Fibroblast of skin of scalp (primary cell): ENCODE results near the gene GHRH. TPM values are rescaled to one million over a fixed set of nuclear protein-coding genes. Genes with fewer than 3 reads are reported as not detected.

Source experiments
- DNase-seq: peaks from one replicate; pipeline ENCODE4 v3.0.0-alpha.2; 2013
- polyA plus RNA-seq, 2 experiments: library from polyadenylated mRNA; unstranded; fragments of 120-200 nt; gene quantifications; one replicate each; pipeline ENCODE4 v1.2.1, GENCODE V29; 2013; ENCODE audit not compliant: insufficient read length in 2 of 2

GHRH gene
- polyA plus RNA-seq (2013, experiment 1 of 2; ENCODE audit: insufficient read length), result not detected
- not detected for polyA plus RNA-seq (2013, experiment 2 of 2; ENCODE audit: insufficient read length)

GRCh38 chr20:37261714-37262113, at the start of gene GHRH:
TSS of gene GHRH (minus strand) at chr20:37261814. CDS start at chr20:37256889, 4,925 bp downstream.
- no peak for DNase-seq

- no peak for DNase-seq
Measured at GRCh38 chr20:37310951-37311350, 49.3 kb upstream of the GHRH start.

GRCh38 chr20:37309936-37310590, 48.4 kb upstream of the GHRH start:
- DNase-seq, result no peak

- no peak for DNase-seq
Measured at GRCh38 chr20:37309290-37309689, 47.7 kb upstream of the GHRH start.

- DNase-seq, result no peak
Measured at GRCh38 chr20:37308086-37309050, 46.8 kb upstream of the GHRH start.

- DNase-seq, result no peak
Measured at GRCh38 chr20:37305839-37306238, 44.2 kb upstream of the GHRH start.

- no peak for DNase-seq
Measured at GRCh38 chr20:37305079-37305478, 43.5 kb upstream of the GHRH start.

- DNase-seq, result no peak
Measured at GRCh38 chr20:37303637-37304036, 42.0 kb upstream of the GHRH start.

GRCh38 chr20:37302981-37303380, 41.4 kb upstream of the GHRH start:
- DNase-seq, result no peak

- no peak for DNase-seq
Measured at GRCh38 chr20:37301558-37301957, 39.9 kb upstream of the GHRH start.

- DNase-seq, result no peak
Measured at GRCh38 chr20:37301120-37301519, 39.5 kb upstream of the GHRH start.

GRCh38 chr20:37299718-37300528, 38.3 kb upstream of the GHRH start:
- peak; percentile 83 for DNase-seq

- DNase-seq, result peak; percentile 65
Measured at GRCh38 chr20:37298190-37298939, 36.8 kb upstream of the GHRH start.

GRCh38 chr20:37297066-37297736, 35.6 kb upstream of the GHRH start:
- DNase-seq, result peak; percentile 81

- DNase-seq, result no peak
Measured at GRCh38 chr20:37296371-37296770, 34.8 kb upstream of the GHRH start.

- DNase-seq, result no peak
Measured at GRCh38 chr20:37295595-37295994, 34.0 kb upstream of the GHRH start.

GRCh38 chr20:37295001-37295400, 33.4 kb upstream of the GHRH start:
- peak; percentile 96 for DNase-seq

GRCh38 chr20:37294262-37294981, 32.8 kb upstream of the GHRH start:
- peak; percentile 45 for DNase-seq

- DNase-seq, result no peak
Measured at GRCh38 chr20:37293301-37293943, 31.8 kb upstream of the GHRH start.

- DNase-seq, result no peak
Measured at GRCh38 chr20:37291724-37292126, 30.1 kb upstream of the GHRH start.
